ENCODE results near the gene GLI1. TPM values are rescaled to one million over a fixed set of nuclear protein-coding genes. Genes with fewer than 3 reads are reported as not detected.
A peak's percentile ranks its signal among the peaks of the same experiment; 100 is the strongest.

The GLI1 gene
- total RNA-seq, 1 experiment from 2014 or later: 25.8 TPM

GRCh38 chr12:57452937-57453509, 6.6 kb upstream of the GLI1 start:
- H3K4me2 ChIP-seq (ENCODE audit: insufficient read depth, insufficient read length, low read length): no peak overlapping the region
- H3K56ac ChIP-seq (ENCODE audit: insufficient read length, low read depth, low read length): no peak overlapping the region
- no peaks in the 10 kb centered on the region for H3K79me1 ChIP-seq (ENCODE audit: insufficient read depth, low read depth, low read length, poor library complexity, severe bottlenecking)
- no peak overlapping the region for H3K9ac ChIP-seq (ENCODE audit: extremely low read depth, insufficient read length, low read length)
- H4K5ac ChIP-seq (ENCODE audit: insufficient read length, low read depth, low read length): no peak overlapping the region
- H4K8ac ChIP-seq (replicated peaks; ENCODE audit: insufficient read length, low read depth, low read length): no peak overlapping the region
- no peak overlapping the region for H2BK5ac ChIP-seq (ENCODE audit: insufficient read length, low read length)
- no peak overlapping the region for H2BK12ac ChIP-seq (ENCODE audit: insufficient read length, low read depth, low read length)
- WGBS (ENCODE audit: extremely low coverage, insufficient read length, low lambda C conversion rate): no CpG with 5 or more reads among the region's 7 CpGs
- H2AK5ac ChIP-seq (ENCODE audit: insufficient read length, low read length): no peak overlapping the region
- H3K23me2 ChIP-seq (ENCODE audit: insufficient read length, low read depth, low read length, poor library complexity, severe bottlenecking): peaks cover 15% of the 10 kb centered on the region
- no peak overlapping the region for H3K23ac ChIP-seq (ENCODE audit: insufficient read length, low read depth, low read length)
- no peak overlapping the region for H3K27ac ChIP-seq (ENCODE audit: insufficient read length, low read depth, low read length)
- no peaks in the 10 kb centered on the region for H3K9me3 ChIP-seq (ENCODE audit: control insufficient read depth, low read depth, low read length)
- peaks cover 37 to 47% of the 10 kb centered on the region in 2 experiments for H3K4me1 Mint-ChIP-seq
- H3K27ac Mint-ChIP-seq: no peak overlapping the region
- no peaks in the 10 kb centered on the region for H3K79me2 ChIP-seq (ENCODE audit: insufficient read depth, low read length)
- no peak overlapping the region for H2AFZ ChIP-seq (ENCODE audit: low read length)
- no peak overlapping the region for H3K18ac ChIP-seq (ENCODE audit: insufficient read length, low read depth, low read length)
- no peaks in the 10 kb centered on the region for H3K27me3 ChIP-seq (ENCODE audit: insufficient read depth, low read length)
- no peaks in the 10 kb centered on the region; the same call in 1 of the 2 replicates for H3K4me1 ChIP-seq (ENCODE audit: insufficient read depth, low read length)
- no peak overlapping the region for H2BK120ac ChIP-seq (ENCODE audit: low read depth, low read length, poor library complexity, severe bottlenecking)
- H3K36me3 Mint-ChIP-seq (ENCODE audit: insufficient read depth in 1 of 3, low read depth in 3 of 3): peaks cover 0 to 2% (median 0%) of the 10 kb centered on the region in 3 experiments; a peak in 2 of 7 replicates
- H4K20me1 ChIP-seq (ENCODE audit: control insufficient read depth, insufficient read depth, insufficient read length): no peaks in the 10 kb centered on the region
- H3K27me3 Mint-ChIP-seq (ENCODE audit: low read depth): peaks cover 1% of the 10 kb centered on the region
- no peak overlapping the region for H3T11ph ChIP-seq (ENCODE audit: low read length)
- no peak overlapping the region for H2BK15ac ChIP-seq (ENCODE audit: low read depth, low read length)
- no peaks in the 10 kb centered on the region for H3K9me3 Mint-ChIP-seq
- no peak overlapping the region for H3K4me3 Mint-ChIP-seq
- no peak overlapping the region for H4K91ac ChIP-seq (ENCODE audit: insufficient read length, low read depth, low read length)
- H3K14ac ChIP-seq (ENCODE audit: insufficient read depth, low read length): no peak overlapping the region
- no peak overlapping the region for H3K4ac ChIP-seq (ENCODE audit: low read depth, low read length)
- no peak overlapping the region for H2BK20ac ChIP-seq (ENCODE audit: low read depth, low read length, poor library complexity, severe bottlenecking)
- peak; percentile 90 for TF ChIP-seq CTCF (conservative IDR thresholded peaks at IDR 0.05)
- DNase-seq: peak; percentile 93

Measured in H9 (cell line).